Central memory CD8-positive, alpha-beta T cell (primary cell): ENCODE measurements around the gene QSOX2.

Source experiments
- ATAC-seq: fragments of 150-1000 bp; cut with Tn5 transposase; replicated peaks from 2 replicates; pipeline ENCODE4 v1.10.0; 2022; ENCODE audit warnings: mild to moderate bottlenecking, moderate FRiP score, moderate number of reproducible peaks; ENCODE audit not compliant: poor library complexity, severe bottlenecking; ENCODE audit errors: extremely low read depth
- DNase-seq, 2 donors: peaks; one replicate each; pipeline ENCODE4 v3.0.0; 2021; ENCODE audit warnings: low spot score in 2 of 2
- H3K27ac Mint-ChIP-seq: one replicate; pipeline ENCODE4 v1.8.0; 2022; ENCODE audit warnings: low read depth, mild to moderate bottlenecking, moderate library complexity, mixed read lengths
- H3K27me3 Mint-ChIP-seq: one replicate; pipeline ENCODE4 v1.8.0; 2022; ENCODE audit warnings: mixed read lengths
- H3K36me3 Mint-ChIP-seq: one replicate; pipeline ENCODE4 v1.8.0; 2022; ENCODE audit warnings: mild to moderate bottlenecking, moderate library complexity, mixed read lengths; ENCODE audit not compliant: insufficient read depth
- H3K4me1 Mint-ChIP-seq: one replicate; pipeline ENCODE4 v1.8.0; 2022; ENCODE audit warnings: mixed read lengths
- H3K4me3 Mint-ChIP-seq: one replicate; pipeline ENCODE4 v1.8.0; 2022; ENCODE audit warnings: mild to moderate bottlenecking, moderate library complexity, mixed read lengths
- H3K9me3 Mint-ChIP-seq: one replicate; pipeline ENCODE4 v1.8.0; 2022; ENCODE audit warnings: mixed read lengths

QSOX2 gene

GRCh38 chr9:136181784-136182419 lies 63.7 kb downstream of the QSOX2 start:
- peaks cover 60% of the 10 kb centered on the region for H3K27me3 Mint-ChIP-seq
- H3K27ac Mint-ChIP-seq = no peak overlapping the region
- ATAC-seq = no peak
- no peaks in the 10 kb centered on the region for H3K9me3 Mint-ChIP-seq
- no peak for DNase-seq
- H3K4me3 Mint-ChIP-seq = no peak overlapping the region
- no peaks in the 10 kb centered on the region for H3K36me3 Mint-ChIP-seq
- H3K4me1 Mint-ChIP-seq = no peaks in the 10 kb centered on the region

- no peaks in the 10 kb centered on the region for H3K36me3 Mint-ChIP-seq
- ATAC-seq (no peak), DNase-seq (no peak)
- no peak overlapping the region for H3K4me3 Mint-ChIP-seq
- peaks cover 51% of the 10 kb centered on the region for H3K27me3 Mint-ChIP-seq
- no peaks in the 10 kb centered on the region for H3K9me3 Mint-ChIP-seq
- H3K4me1 Mint-ChIP-seq = no peaks in the 10 kb centered on the region
- H3K27ac Mint-ChIP-seq = no peak overlapping the region
Observed at GRCh38 chr9:136180586-136180985, 65.0 kb downstream of the QSOX2 start.

- H3K4me1 Mint-ChIP-seq = no peaks in the 10 kb centered on the region
- H3K27me3 Mint-ChIP-seq = peaks cover 43% of the 10 kb centered on the region
- no peaks in the 10 kb centered on the region for H3K9me3 Mint-ChIP-seq
- H3K36me3 Mint-ChIP-seq = no peaks in the 10 kb centered on the region
- no peak overlapping the region for H3K4me3 Mint-ChIP-seq
- ATAC-seq (no peak), DNase-seq (no peak)
- no peak overlapping the region for H3K27ac Mint-ChIP-seq
Observed at GRCh38 chr9:136179761-136180160, 65.9 kb downstream of the QSOX2 start.

- no peaks in the 10 kb centered on the region for H3K36me3 Mint-ChIP-seq
- ATAC-seq = no peak
- H3K4me3 Mint-ChIP-seq = no peak overlapping the region
- no peaks in the 10 kb centered on the region for H3K4me1 Mint-ChIP-seq
- peaks cover 40% of the 10 kb centered on the region for H3K27me3 Mint-ChIP-seq
- no peak overlapping the region for H3K27ac Mint-ChIP-seq
- no peaks in the 10 kb centered on the region for H3K9me3 Mint-ChIP-seq
- DNase-seq = no peak
Observed at GRCh38 chr9:136179101-136179616, 66.5 kb downstream of the QSOX2 start.

GRCh38 chr9:136178773-136179075 lies 66.9 kb downstream of the QSOX2 start:
- Mint-ChIP-seq H3K4me1 (no peaks in the 10 kb centered on the region), H3K4me3 (no peak overlapping the region), H3K36me3 (no peaks in the 10 kb centered on the region), H3K27me3 (peaks cover 40% of the 10 kb centered on the region), H3K9me3 (no peaks in the 10 kb centered on the region), H3K27ac (no peak overlapping the region)
- no peak for DNase-seq
- ATAC-seq = no peak

GRCh38 chr9:136178061-136178772 lies 67.4 kb downstream of the QSOX2 start:
- ATAC-seq = no peak
- no peak overlapping the region for H3K27ac Mint-ChIP-seq
- H3K4me1 Mint-ChIP-seq = no peaks in the 10 kb centered on the region

GRCh38 chr9:136177224-136177623 lies 68.4 kb downstream of the QSOX2 start:
- H3K4me3 Mint-ChIP-seq = no peak overlapping the region
- H3K9me3 Mint-ChIP-seq = no peaks in the 10 kb centered on the region
- H3K27ac Mint-ChIP-seq = no peak overlapping the region
- H3K36me3 Mint-ChIP-seq = no peaks in the 10 kb centered on the region
- DNase-seq (no peak), ATAC-seq (no peak)
- no peaks in the 10 kb centered on the region for H3K4me1 Mint-ChIP-seq
- H3K27me3 Mint-ChIP-seq = peaks cover 35% of the 10 kb centered on the region

More at GRCh38 chr9:136178061-136178772, 67.4 kb downstream of the QSOX2 start:
- H3K36me3 Mint-ChIP-seq = no peaks in the 10 kb centered on the region
- peaks cover 40% of the 10 kb centered on the region for H3K27me3 Mint-ChIP-seq
- H3K9me3 Mint-ChIP-seq = no peaks in the 10 kb centered on the region
- no peak for DNase-seq
- H3K4me3 Mint-ChIP-seq = no peak overlapping the region

GRCh38 chr9:136175616-136176197 lies 69.9 kb downstream of the QSOX2 start:
- DNase-seq = no peak
- H3K36me3 Mint-ChIP-seq = no peaks in the 10 kb centered on the region
- no peaks in the 10 kb centered on the region for H3K4me1 Mint-ChIP-seq
- no peak overlapping the region for H3K27ac Mint-ChIP-seq
- H3K27me3 Mint-ChIP-seq = peaks cover 36% of the 10 kb centered on the region
- H3K9me3 Mint-ChIP-seq = no peaks in the 10 kb centered on the region
- no peak for ATAC-seq
- no peak overlapping the region for H3K4me3 Mint-ChIP-seq

GRCh38 chr9:136174779-136175615 lies 70.6 kb downstream of the QSOX2 start:
- no peak for DNase-seq
- Mint-ChIP-seq H3K4me3 (no peak overlapping the region), H3K9me3 (no peaks in the 10 kb centered on the region), H3K36me3 (no peaks in the 10 kb centered on the region), H3K4me1 (no peaks in the 10 kb centered on the region), H3K27me3 (peaks cover 35% of the 10 kb centered on the region), H3K27ac (no peak overlapping the region)
- ATAC-seq = no peak

GRCh38 chr9:136173648-136174290 lies 71.8 kb downstream of the QSOX2 start:
- H3K4me3 Mint-ChIP-seq = no peak overlapping the region
- no peaks in the 10 kb centered on the region for H3K9me3 Mint-ChIP-seq
- peaks cover 43% of the 10 kb centered on the region for H3K27me3 Mint-ChIP-seq
- ATAC-seq (no peak), DNase-seq (no peak)
- no peaks in the 10 kb centered on the region for H3K36me3 Mint-ChIP-seq
- no peak overlapping the region for H3K27ac Mint-ChIP-seq
- no peaks in the 10 kb centered on the region for H3K4me1 Mint-ChIP-seq

- DNase-seq (no peak), ATAC-seq (no peak)
- Mint-ChIP-seq H3K4me1 (no peaks in the 10 kb centered on the region), H3K27ac (no peak overlapping the region), H3K27me3 (peaks cover 39% of the 10 kb centered on the region), H3K36me3 (no peaks in the 10 kb centered on the region), H3K4me3 (no peak overlapping the region), H3K9me3 (no peaks in the 10 kb centered on the region)
Observed at GRCh38 chr9:136172412-136173079, 73.1 kb downstream of the QSOX2 start.
